Smooth muscle cell (in vitro differentiated cells): ENCODE results near the gene TBATA. TPM values are rescaled to one million over a fixed set of nuclear protein-coding genes. Genes with fewer than 3 reads are reported as not detected.
A peak's percentile ranks its signal among the peaks of the same experiment; 100 is the strongest.

ENCODE experiments used
- DNase-seq: peaks from one replicate; lab custom pipeline; 2025; ENCODE audit not compliant: unreplicated experiment; lab: John Stamatoyannopoulos, UW
- H2AFZ ChIP-seq: fragments of 200-600 bp; sonication (generic); 2 replicates; pipeline ENCODE4 v1.6.0; 2016; ENCODE audit warnings: antibody characterized with exemption, low read depth, mild to moderate bottlenecking
- H3F3A ChIP-seq: fragments of 200-600 bp; sonication (generic); 2 replicates; pipeline ENCODE4 v1.6.0; 2017; ENCODE audit warnings: antibody characterized with exemption, low read depth
- H3K27ac ChIP-seq: fragments of 200-600 bp; sonication (generic); 2 replicates; pipeline ENCODE4 v1.5.1; 2016; ENCODE audit warnings: low read depth, mild to moderate bottlenecking
- H3K27me3 ChIP-seq: fragments of 200-600 bp; sonication (generic); 2 replicates; pipeline ENCODE4 v1.6.1; 2016; ENCODE audit warnings: low read depth, mild to moderate bottlenecking
- H3K36me3 ChIP-seq: fragments of 200-600 bp; sonication (generic); 2 replicates; pipeline ENCODE4 v1.5.1; 2016; ENCODE audit warnings: low read depth
- H3K4me1 ChIP-seq: fragments of 200-600 bp; sonication (generic); 2 replicates; pipeline ENCODE4 v1.5.1; 2016; ENCODE audit warnings: low read depth
- H3K4me2 ChIP-seq: fragments of 200-600 bp; sonication (generic); 2 replicates; pipeline ENCODE4 v1.6.0; 2016; ENCODE audit warnings: mild to moderate bottlenecking
- H3K4me3 ChIP-seq: fragments of 200-600 bp; sonication (generic); 2 replicates; pipeline ENCODE4 v1.5.1; 2016; ENCODE audit warnings: mild to moderate bottlenecking
- H3K79me2 ChIP-seq: fragments of 200-600 bp; sonication (generic); 2 replicates; pipeline ENCODE4 v1.6.0; 2016; ENCODE audit warnings: low read depth, mild to moderate bottlenecking
- H3K9ac ChIP-seq: fragments of 200-600 bp; sonication (generic); 2 replicates; pipeline ENCODE4 v1.6.0; 2016; ENCODE audit warnings: low read depth
- H3K9me3 ChIP-seq: fragments of 200-600 bp; sonication (generic); replicated peaks from 2 replicates; pipeline ENCODE4 v1.5.1; 2016; ENCODE audit warnings: low read depth
- H4K20me1 ChIP-seq: fragments of 200-600 bp; sonication (generic); 2 replicates; pipeline ENCODE4 v1.6.0; 2016; ENCODE audit warnings: low read depth
- WGBS: methylation state at CpG from one replicate; pipeline ENCODE4 v1.1.7; 2016; ENCODE audit warnings: low lambda C conversion rate; 5-methylcytosine and 5-hydroxymethylcytosine counted together
- polyA plus RNA-seq: library from polyadenylated mRNA; unstranded; fragments of >200 nt; fragmentation: Nextera tagmentation; extraction: Ambion mirVana; gene quantifications from 2 replicates; pipeline ENCODE4 v1.2.1, GENCODE V29; 2016
- total RNA-seq: library from RNA; depleted of rRNA; stranded (reverse); fragments of >200 nt; gene quantifications from 2 replicates; pipeline ENCODE4 v1.2.3, GENCODE V29; 2014
- TF ChIP-seq, protein P1 (sequence below): fragments of 200-600 bp; sonication (generic); IDR thresholded peaks from 2 replicates; pipeline ENCODE4 v1.5.1; 2017; ENCODE audit warnings: borderline replicate concordance, mild to moderate bottlenecking, antibody characterized with exemption; ENCODE audit not compliant: insufficient read depth, poor library complexity, severe bottlenecking

TBATA gene
- total and polyA plus RNA-seq, 2 experiments from 2014 or later = not detected

DNA sequence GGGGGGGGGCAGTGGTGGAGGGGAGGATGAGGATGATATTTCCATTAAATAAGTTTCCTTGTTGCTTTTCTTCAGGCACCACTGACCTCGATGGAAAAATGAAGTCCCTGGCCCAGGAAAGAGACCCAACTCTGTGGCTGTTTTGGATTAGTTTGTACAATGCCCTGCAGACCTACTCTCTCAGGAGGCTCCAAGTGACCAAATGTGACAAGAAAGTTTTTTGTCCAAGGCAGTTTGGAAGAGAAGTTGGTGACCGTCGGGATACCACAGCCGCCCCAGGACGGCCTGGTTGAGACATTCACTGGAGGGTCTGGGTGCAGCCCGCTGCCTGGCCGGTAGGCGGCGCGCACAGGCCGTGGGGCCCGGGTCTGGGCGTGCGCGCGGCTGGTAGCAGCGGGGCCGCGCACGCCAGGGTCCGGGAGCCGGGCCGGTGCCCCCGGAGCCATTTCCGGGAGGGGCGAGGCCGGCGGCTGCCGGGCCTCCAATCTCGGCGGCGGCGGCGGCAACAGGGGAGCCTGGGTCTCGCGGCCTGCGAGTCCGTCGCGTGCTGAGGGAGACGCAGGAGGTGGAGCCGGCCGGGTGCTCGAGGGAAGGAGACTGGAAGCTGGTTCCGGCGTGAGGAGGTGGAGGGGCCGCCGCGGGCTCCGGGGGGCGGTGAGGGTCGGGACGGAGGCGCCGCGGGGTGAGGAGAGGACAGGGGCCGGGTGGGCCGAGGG lies 30.5 kb upstream of the TBATA start, which contains the start of gene SGPL1:
TSS of gene SGPL1 (plus strand) at position 445 of the 716 bp plus-strand sequence. CDS start 906 bp downstream, outside the sequence.
- Histone ChIP-seq H2AFZ (peak within 1 kb of the TSS; percentile 80), H3K27me3 (no peaks in the 10 kb centered on the region), H3F3A (peaks cover 5% of the 10 kb centered on the region), H3K4me2 (peak within 1 kb of the TSS; percentile 90), H3K36me3 (no peaks in the 10 kb centered on the region), H3K79me2 (peaks cover 38% of the 10 kb centered on the region), H3K9me3 (no peaks in the 10 kb centered on the region), H3K4me1 (peaks cover 14% of the 10 kb centered on the region), H3K4me3 (peak within 1 kb of the TSS; percentile 89), H3K27ac (peak within 1 kb of the TSS; percentile 61), H4K20me1 (peaks cover 24% of the 10 kb centered on the region), H3K9ac (peak within 1 kb of the TSS; percentile 83)
- DNase-seq = peak; percentile 88
- TF ChIP-seq, protein P1, sequence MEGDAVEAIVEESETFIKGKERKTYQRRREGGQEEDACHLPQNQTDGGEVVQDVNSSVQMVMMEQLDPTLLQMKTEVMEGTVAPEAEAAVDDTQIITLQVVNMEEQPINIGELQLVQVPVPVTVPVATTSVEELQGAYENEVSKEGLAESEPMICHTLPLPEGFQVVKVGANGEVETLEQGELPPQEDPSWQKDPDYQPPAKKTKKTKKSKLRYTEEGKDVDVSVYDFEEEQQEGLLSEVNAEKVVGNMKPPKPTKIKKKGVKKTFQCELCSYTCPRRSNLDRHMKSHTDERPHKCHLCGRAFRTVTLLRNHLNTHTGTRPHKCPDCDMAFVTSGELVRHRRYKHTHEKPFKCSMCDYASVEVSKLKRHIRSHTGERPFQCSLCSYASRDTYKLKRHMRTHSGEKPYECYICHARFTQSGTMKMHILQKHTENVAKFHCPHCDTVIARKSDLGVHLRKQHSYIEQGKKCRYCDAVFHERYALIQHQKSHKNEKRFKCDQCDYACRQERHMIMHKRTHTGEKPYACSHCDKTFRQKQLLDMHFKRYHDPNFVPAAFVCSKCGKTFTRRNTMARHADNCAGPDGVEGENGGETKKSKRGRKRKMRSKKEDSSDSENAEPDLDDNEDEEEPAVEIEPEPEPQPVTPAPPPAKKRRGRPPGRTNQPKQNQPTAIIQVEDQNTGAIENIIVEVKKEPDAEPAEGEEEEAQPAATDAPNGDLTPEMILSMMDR = peak; percentile 95
- WGBS = 3% methylated on average over 43 of the region's 58 CpGs

DNA sequence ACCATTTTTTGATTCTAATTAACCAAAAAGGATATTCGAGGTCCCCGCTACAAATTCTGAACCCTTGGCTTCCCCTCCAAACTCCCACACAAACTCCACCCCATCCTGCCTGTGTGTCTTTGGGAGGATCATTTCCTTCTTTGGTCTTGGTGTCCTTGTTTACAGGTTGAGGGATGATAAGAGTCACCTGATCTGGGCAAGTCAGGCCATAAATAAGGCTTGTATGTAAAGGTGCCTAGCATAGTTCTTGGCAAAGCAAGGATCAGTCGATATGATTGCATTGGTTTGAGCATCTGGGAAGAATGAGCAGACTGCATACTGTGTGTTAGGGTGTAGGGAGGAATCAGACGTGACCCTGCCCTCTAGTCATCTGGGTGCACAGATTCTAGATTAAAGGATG lies 28.9 kb upstream of the TBATA start:
- no peak overlapping the region for H3K4me2 ChIP-seq
- H3K36me3 ChIP-seq = no peaks in the 10 kb centered on the region
- TF ChIP-seq, protein P1 = no peak
- peaks cover 14% of the 10 kb centered on the region for H3K4me1 ChIP-seq
- peaks cover 11% of the 10 kb centered on the region for H4K20me1 ChIP-seq
- DNase-seq = no peak
- H3K27me3 ChIP-seq = no peaks in the 10 kb centered on the region
- H3K4me3 ChIP-seq = no peak overlapping the region
- no peak overlapping the region for H3K9ac ChIP-seq
- WGBS = 93% methylated on average over 4 of the region's 4 CpGs
- no peak overlapping the region for H3K27ac ChIP-seq
- H3K79me2 ChIP-seq = peaks cover 24% of the 10 kb centered on the region
- no peak overlapping the region for H2AFZ ChIP-seq
- no peaks in the 10 kb centered on the region for H3F3A ChIP-seq
- H3K9me3 ChIP-seq = no peaks in the 10 kb centered on the region

DNA sequence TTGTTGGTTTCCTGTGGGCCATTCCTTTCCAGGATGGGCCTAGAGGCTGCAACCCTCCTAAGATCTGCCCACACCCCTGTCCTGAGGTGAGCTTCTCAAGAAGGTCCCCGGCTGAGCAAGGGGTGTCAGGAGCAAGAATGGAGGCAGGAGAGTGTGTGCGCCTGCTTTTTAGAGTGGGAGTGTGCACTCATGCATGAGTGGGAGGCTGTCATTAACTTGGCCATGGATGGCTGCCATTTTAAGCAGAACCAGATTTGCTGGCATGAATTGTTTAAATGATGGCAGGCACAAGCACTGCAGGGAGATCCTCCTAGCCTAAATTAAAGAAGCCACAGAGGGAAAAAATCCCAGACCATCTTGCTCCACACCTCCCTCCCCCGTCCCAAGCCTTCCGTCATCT lies 27.6 kb upstream of the TBATA start:
- Histone ChIP-seq H3K36me3 (no peaks in the 10 kb centered on the region), H3K9me3 (no peaks in the 10 kb centered on the region), H2AFZ (no peak overlapping the region), H4K20me1 (peaks cover under 1% of the 10 kb centered on the region), H3K9ac (no peak overlapping the region), H3K4me2 (no peak overlapping the region), H3K4me3 (no peak overlapping the region), H3K27me3 (no peaks in the 10 kb centered on the region), H3F3A (no peaks in the 10 kb centered on the region), H3K79me2 (peaks cover 11% of the 10 kb centered on the region), H3K27ac (no peak overlapping the region), H3K4me1 (peaks cover 13% of the 10 kb centered on the region)
- WGBS = 99% methylated on average over 4 of the region's 4 CpGs
- DNase-seq = no peak
- TF ChIP-seq, protein P1 = no peak

DNA sequence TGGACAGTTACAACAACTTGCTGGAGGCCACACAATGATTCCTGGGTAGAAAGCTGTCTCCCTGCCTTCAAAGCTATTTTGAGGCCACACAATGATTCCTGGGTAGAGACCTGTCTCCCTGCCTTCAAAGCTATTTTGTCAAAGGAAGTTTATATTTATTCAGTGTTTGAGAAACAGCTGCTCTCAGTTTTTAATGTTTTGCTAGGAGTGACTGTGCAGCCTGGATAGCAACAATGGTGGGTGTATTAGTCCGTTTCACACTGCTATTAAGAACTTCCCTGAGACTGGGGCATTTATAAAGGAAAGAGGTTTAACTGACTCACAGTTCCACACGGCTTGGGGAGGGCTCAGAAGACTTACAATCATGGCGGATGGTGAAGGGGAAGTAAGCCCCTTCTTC lies 26.7 kb upstream of the TBATA start:
- H3K9ac ChIP-seq = no peak overlapping the region
- H2AFZ ChIP-seq = no peak overlapping the region
- no peaks in the 10 kb centered on the region for H3K9me3 ChIP-seq
- no peak overlapping the region for H3K4me2 ChIP-seq
- H3K4me1 ChIP-seq = peaks cover 5% of the 10 kb centered on the region
- no peak for DNase-seq
- TF ChIP-seq, protein P1 = no peak
- no peaks in the 10 kb centered on the region for H3F3A ChIP-seq
- 46% methylated on average over 3 of the region's 3 CpGs for WGBS
- peaks cover 1% of the 10 kb centered on the region for H3K79me2 ChIP-seq
- no peak overlapping the region for H3K27ac ChIP-seq
- no peaks in the 10 kb centered on the region for H3K27me3 ChIP-seq
- H3K36me3 ChIP-seq = no peaks in the 10 kb centered on the region
- no peaks in the 10 kb centered on the region for H4K20me1 ChIP-seq
- H3K4me3 ChIP-seq = no peak overlapping the region
